B cell (primary cell): Measurements from ENCODE around the gene OTOP2. TPM values are rescaled to one million over a fixed set of nuclear protein-coding genes. Genes with fewer than 3 reads are reported as not detected.

ENCODE experiments used
- ATAC-seq: fragments of 200-7000 bp; cut with Tn5 transposase; one replicate; pipeline ENCODE4 v1.10.0; 2021; ENCODE audit warnings: low read depth, mild to moderate bottlenecking, moderate number of reproducible peaks, moderate library complexity
- CTCF ChIA-PET: fragments of 350-600 bp; sonication (Branson Sonifier 250); formaldehyde crosslinking; loops from one replicate; lab custom pipeline; 2021; ENCODE audit warnings: antibody characterized with exemption, inconsistent platforms; lab: Charles Lee
- POLR2A ChIA-PET: fragments of 350-600 bp; sonication (Branson Sonifier 250); formaldehyde crosslinking; loops from one replicate; lab custom pipeline; 2021; ENCODE audit warnings: antibody characterized with exemption; lab: Charles Lee
- DNase-seq: peaks from one replicate; pipeline ENCODE4 v3.0.0; 2013
- H2AFZ ChIP-seq: 2 replicates; pipeline ENCODE4 v1.6.1; 2012; ENCODE audit warnings: mild to moderate bottlenecking, low read depth, low read length; ENCODE audit not compliant: insufficient read depth, poor library complexity, severe bottlenecking
- H3K27ac ChIP-seq, 2 donors: 1 replicate in 1 of 2; 2 replicates in 1 of 2; pipeline ENCODE4 v1.5.1; 2012 to 2013; ENCODE audit warnings: low read length in 2 of 2, mild to moderate bottlenecking in 2 of 2, moderate library complexity in 1 of 2
- H3K27me3 ChIP-seq, 4 experiments: fragments of 200-600 bp in 1 of 4; sonication (generic) in 1 of 4; replicated peaks in 1 of 4; 1 replicate in 2 of 4; 2 replicates in 2 of 4; pipeline versions ENCODE4 v1.6.1 to v1.7.0; 2013 to 2016; ENCODE audit warnings: low read length in 3 of 4, mild to moderate bottlenecking in 2 of 4, mixed read lengths in 1 of 4, moderate library complexity in 1 of 4; ENCODE audit not compliant: insufficient read depth in 4 of 4, control insufficient read depth in 3 of 4; ENCODE audit errors: control extremely low read depth in 1 of 4
- H3K36me3 ChIP-seq, 2 experiments: replicated peaks in 1 of 2; 1 replicate in 1 of 2; 2 replicates in 1 of 2; pipeline versions ENCODE4 v1.6.1 to v1.7.1; 2013; ENCODE audit warnings: low read length in 1 of 2; ENCODE audit not compliant: insufficient read depth in 2 of 2, control insufficient read depth in 1 of 2; ENCODE audit errors: control extremely low read depth in 1 of 2, extremely low read depth in 1 of 2
- H3K4me1 ChIP-seq, 2 donors: fragments of 200-600 bp in 1 of 2; sonication (generic) in 1 of 2; 1 replicate in 1 of 2; 2 replicates in 1 of 2; pipeline versions ENCODE4 v1.5.1 to v1.6.1; 2013 to 2017; ENCODE audit warnings: low read length in 2 of 2; ENCODE audit not compliant: control insufficient read depth in 2 of 2, insufficient read depth in 2 of 2
- H3K4me2 ChIP-seq: replicated peaks from 2 replicates; pipeline ENCODE3; 2012; ENCODE audit warnings: mild to moderate bottlenecking, low read depth, low read length; ENCODE audit not compliant: poor library complexity, severe bottlenecking
- H3K4me3 ChIP-seq, 5 experiments: fragments of 200-600 bp in 1 of 5; sonication (generic) in 1 of 5; 1 replicate in 3 of 5; 2 replicates in 2 of 5; pipeline versions ENCODE4 v1.5.1 to v1.7.0; 2011 to 2016; ENCODE audit warnings: low read length in 4 of 5, mild to moderate bottlenecking in 4 of 5, low read depth in 2 of 5, control low read depth in 1 of 5, moderate library complexity in 1 of 5; ENCODE audit not compliant: insufficient read depth in 1 of 5; ENCODE audit errors: control extremely low read depth in 1 of 5, extremely low read depth in 1 of 5
- H3K79me2 ChIP-seq: fragments of 200-600 bp; sonication (generic); one replicate; pipeline ENCODE4 v1.6.0; 2016; ENCODE audit warnings: low read length; ENCODE audit not compliant: control insufficient read depth, insufficient read depth
- H3K9ac ChIP-seq: fragments of 200-600 bp; sonication (generic); 2 replicates; pipeline ENCODE4 v1.6.1; 2017; ENCODE audit warnings: mild to moderate bottlenecking, low read length, moderate library complexity
- H3K9me3 ChIP-seq, 3 donors: one replicate each; pipeline versions ENCODE4 v1.6.1 to v1.7.1; 2013; ENCODE audit warnings: low read length in 2 of 3; ENCODE audit not compliant: control insufficient read depth in 2 of 3, insufficient read depth in 1 of 3; ENCODE audit errors: control extremely low read depth in 1 of 3
- H4K20me1 ChIP-seq: 2 replicates; pipeline ENCODE4 v1.6.0; 2012; ENCODE audit warnings: mild to moderate bottlenecking, low read length; ENCODE audit not compliant: insufficient read depth, control insufficient read depth, poor library complexity, severe bottlenecking
- H3K27ac Mint-ChIP-seq: one replicate; pipeline ENCODE4 v1.8.0; 2021; ENCODE audit warnings: mixed read lengths
- H3K27me3 Mint-ChIP-seq: one replicate; pipeline ENCODE4 v1.8.0; 2021; ENCODE audit warnings: mixed read lengths
- H3K4me1 Mint-ChIP-seq: one replicate; pipeline ENCODE4 v1.8.0; 2021; ENCODE audit warnings: mixed read lengths
- H3K4me3 Mint-ChIP-seq: one replicate; pipeline ENCODE4 v1.8.0; 2021; ENCODE audit warnings: mixed read lengths
- H3K9me3 Mint-ChIP-seq: one replicate; pipeline ENCODE4 v1.8.0; 2022; ENCODE audit warnings: mixed read lengths; ENCODE audit not compliant: insufficient read depth
- CTCF ChIP-seq: fragments of 200-600 bp; IDR thresholded peaks from one replicate; pipeline ENCODE4 v1.8.0; 2022; ENCODE audit warnings: antibody characterized with exemption, mild to moderate bottlenecking
- EZH2 ChIP-seq: IDR thresholded peaks from 2 replicates; pipeline ENCODE4 v1.6.1; 2012; ENCODE audit warnings: borderline replicate concordance, low read depth, mild to moderate bottlenecking, moderate library complexity, low read length; ENCODE audit not compliant: insufficient read depth, poor library complexity, severe bottlenecking
- WGBS: methylation state at CpG from one replicate; pipeline ENCODE4 v1.1.5; 2013; ENCODE audit warnings: missing lambda C conversion rate; ENCODE audit not compliant: insufficient coverage; 5-methylcytosine and 5-hydroxymethylcytosine counted together
- intact Hi-C: fragments of 100-400 bp; cut with micrococcal nuclease; formaldehyde crosslinking; loops from one replicate; pipeline ENCODE4 v1.10.0; 2022
- polyA plus RNA-seq: library from polyadenylated mRNA; depleted of rRNA; stranded (reverse); fragments of >200 nt; gene quantifications from 2 replicates; pipeline ENCODE4 v1.2.3, GENCODE V29; 2012
- total RNA-seq, 2 donors: library from RNA; stranded (reverse); fragments of 120-200 nt in 1 of 2; gene quantifications; 1 replicate in 1 of 2; 2 replicates in 1 of 2; pipeline versions ENCODE4 v1.2.3 to v1.2.4, GENCODE V29; 2013 to 2022

OTOP2 gene
- total and polyA plus RNA-seq, 2 donors (not counting 1 experiment from before 2014, with no cell fraction given): not detected

- TF ChIP-seq CTCF: no peak
- TF ChIP-seq EZH2: no peak
- POLR2A ChIA-PET: no interaction called here
- no peak for ATAC-seq
- H3K36me3 ChIP-seq: no peaks in the 10 kb centered on the region
- Mint-ChIP-seq H3K4me3 (no peak overlapping the region), H3K27me3 (peaks cover 29% of the 10 kb centered on the region), H3K9me3 (no peaks in the 10 kb centered on the region), H3K27ac (no peak overlapping the region), H3K4me1 (no peaks in the 10 kb centered on the region)
- H3K4me2 ChIP-seq: no peak overlapping the region
- H2AFZ ChIP-seq: no peak overlapping the region
- WGBS: 94% methylated on average over 6 of the region's 9 CpGs
- CTCF ChIA-PET: no interaction called here
- no peaks in the 10 kb centered on the region for H4K20me1 ChIP-seq
- H3K27me3 ChIP-seq: peaks cover 0 to 22% (median 2%) of the 10 kb centered on the region in 4 experiments
- H3K9me3 ChIP-seq: no peaks in the 10 kb centered on the region
- no peak overlapping the region for H3K4me3 ChIP-seq
- no peak overlapping the region for H3K27ac ChIP-seq
- no peaks in the 10 kb centered on the region for H3K79me2 ChIP-seq
- no peak overlapping the region for H3K9ac ChIP-seq
- H3K4me1 ChIP-seq: no peaks in the 10 kb centered on the region
- DNase-seq: no peak
- intact Hi-C loops: no loop called here
Observed at GRCh38 chr17:74903034-74903433, 21.0 kb upstream of the OTOP2 start.

GRCh38 chr17:74903671-74904070 lies 20.4 kb upstream of the OTOP2 start:
- H3K27ac ChIP-seq: no peak overlapping the region
- H3K27me3 ChIP-seq: peaks cover 0 to 22% (median 2%) of the 10 kb centered on the region in 4 experiments
- Mint-ChIP-seq H3K27ac (no peak overlapping the region), H3K9me3 (no peaks in the 10 kb centered on the region), H3K4me1 (no peaks in the 10 kb centered on the region), H3K27me3 (peaks cover 29% of the 10 kb centered on the region), H3K4me3 (no peak overlapping the region)
- H3K36me3 ChIP-seq: no peaks in the 10 kb centered on the region
- ATAC-seq (no peak), DNase-seq (no peak)
- intact Hi-C loops: no loop called here
- no peak overlapping the region for H2AFZ ChIP-seq
- H3K79me2 ChIP-seq: no peaks in the 10 kb centered on the region
- 64% methylated on average over 2 of the region's 6 CpGs for WGBS
- no peak overlapping the region for H3K4me3 ChIP-seq
- H3K4me2 ChIP-seq: no peak overlapping the region
- H3K4me1 ChIP-seq: no peaks in the 10 kb centered on the region
- no peaks in the 10 kb centered on the region for H3K9me3 ChIP-seq
- POLR2A ChIA-PET: no interaction called here
- H4K20me1 ChIP-seq: no peaks in the 10 kb centered on the region
- H3K9ac ChIP-seq: no peak overlapping the region
- CTCF ChIA-PET: no interaction called here
- TF ChIP-seq EZH2 (no peak), CTCF (no peak)
